Heart left ventricle (tissue), 13 donors: ENCODE measurements around the gene TUBB3.

ENCODE experiments used
- CTCF ChIP-seq, 12 donors: fragments of 200-600 bp; sonication (generic) in 4 of 12; IDR thresholded peaks; one replicate each; pipeline versions ENCODE4 v1.5.0 to v1.8.0; 2018 to 2022; ENCODE audit warnings: antibody characterized with exemption in 12 of 12, mild to moderate bottlenecking in 5 of 12
- POLR2A ChIP-seq, 2 donors: fragments of 450-650 bp; IDR thresholded peaks; one replicate each; pipeline ENCODE4 v1.6.1; 2017; ENCODE audit warnings: antibody characterized with exemption in 2 of 2, mild to moderate bottlenecking in 2 of 2, moderate library complexity in 2 of 2
- donor health status: ischemic (EF 13 %, LVEDD 7.1; RV severe dilation, severe dysfunction).
- donor health status: DM: no; HTN: yes; CAD: no.
- donor health status: DM: no; HTN: no; CAD: no.
- donor health status: ischemic (EF 25% LVEDD 6.9; RV normal size, moderate dysfunction).
- donor health status: ischemic (EF 25% LVEDD 5.7; RV mildly dilated, moderate dysfunction).
- donor health status: ischemic (EF 35%, LVEDD 5.7; RV mildly dilated, moderate dysfunction).
- donor health status: nonischemic (EF 11% LVEDD 7.7; RV severe dilation, severe dysfunction).
- donor health status: DM: yes; HTN: yes; CAD: no.
- donor health status: PGD.
- donor health status: ischemic (EF 29% LVEDD 5.4; RV normal size, mild dysfunction).
- donor health status: nonischemic (EF 23%, LVEDD 6.1; RV moderate dilation, normal function).

DNA sequence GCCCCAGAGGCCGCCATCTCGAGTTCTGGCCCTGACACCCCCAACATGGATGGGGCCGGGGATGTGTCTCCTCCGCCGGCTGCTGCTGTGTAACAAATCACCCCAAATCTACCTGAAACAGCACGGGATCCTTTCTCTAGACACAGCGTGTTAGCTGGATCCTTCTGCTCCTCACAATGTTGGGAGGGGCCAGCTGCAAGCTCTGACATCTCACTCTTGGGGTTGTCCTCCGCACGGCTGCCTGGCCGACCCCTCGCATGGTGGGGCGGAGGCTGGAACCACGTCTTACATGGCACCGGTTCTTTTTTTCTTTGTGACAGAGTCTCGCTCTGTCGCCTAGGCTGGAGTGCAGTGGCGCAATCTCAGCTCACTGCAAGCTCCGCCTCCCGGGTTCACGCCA lies 13.8 kb downstream of the TUBB3 start:
- no peak for TF ChIP-seq POLR2A (IDR thresholded peaks at IDR 0.05)
- TF ChIP-seq CTCF (IDR thresholded peaks at IDR 0.05): no peak
